A549 (cell line): ENCODE results near the gene ATP10A.

Source experiments
- NR3C1 ChIP-seq: fragments of >200 bp; sonication (Bioruptor Twin); formaldehyde crosslinking; IDR thresholded peaks from 3 replicates; pipeline ENCODE4 v1.6.1; 2017
- TF ChIP-seq, protein P1 (sequence below): fragments of >200 bp; sonication (Bioruptor Twin); formaldehyde crosslinking; IDR thresholded peaks from 3 replicates; pipeline ENCODE4 v1.6.1; 2016
- TF ChIP-seq, protein P2 (sequence below): IDR thresholded peaks from 2 replicates; pipeline ENCODE4 v1.6.1; 2012; ENCODE audit warnings: low read depth, borderline replicate concordance
- TF ChIP-seq, protein P3 (sequence below): fragments of >200 bp; sonication (Bioruptor Twin); formaldehyde crosslinking; IDR thresholded peaks from 3 replicates; pipeline ENCODE4 v1.5.1; 2016

DNA sequence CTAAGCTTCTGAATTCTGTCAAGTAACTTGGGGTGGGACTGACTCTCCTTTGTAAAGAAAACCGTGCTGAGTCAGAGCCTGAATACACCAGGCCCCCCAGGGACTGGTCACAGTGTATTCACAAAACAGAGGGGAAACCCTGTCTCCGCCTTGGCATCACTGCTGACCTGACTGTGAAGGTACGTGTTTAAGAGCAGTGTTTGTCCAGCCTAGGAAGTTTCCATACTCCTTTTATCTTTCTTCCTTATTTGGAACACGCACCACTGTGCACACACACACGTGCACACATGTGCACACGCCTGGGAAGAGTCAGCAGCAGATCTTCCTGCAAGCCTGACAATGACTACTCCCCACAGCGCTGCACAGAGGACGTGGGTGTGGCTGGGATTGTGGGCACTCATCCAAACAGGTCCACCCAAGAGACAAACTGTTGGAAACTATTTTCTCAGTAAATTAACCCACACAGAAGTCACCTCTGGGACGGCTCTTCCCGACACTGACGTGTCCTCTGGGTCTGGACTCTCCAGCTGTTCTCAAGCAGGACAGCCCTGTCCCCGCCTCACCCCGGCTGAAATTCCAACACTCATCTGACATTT lies 87.7 kb downstream of the ATP10A start:
- TF ChIP-seq, protein P1, sequence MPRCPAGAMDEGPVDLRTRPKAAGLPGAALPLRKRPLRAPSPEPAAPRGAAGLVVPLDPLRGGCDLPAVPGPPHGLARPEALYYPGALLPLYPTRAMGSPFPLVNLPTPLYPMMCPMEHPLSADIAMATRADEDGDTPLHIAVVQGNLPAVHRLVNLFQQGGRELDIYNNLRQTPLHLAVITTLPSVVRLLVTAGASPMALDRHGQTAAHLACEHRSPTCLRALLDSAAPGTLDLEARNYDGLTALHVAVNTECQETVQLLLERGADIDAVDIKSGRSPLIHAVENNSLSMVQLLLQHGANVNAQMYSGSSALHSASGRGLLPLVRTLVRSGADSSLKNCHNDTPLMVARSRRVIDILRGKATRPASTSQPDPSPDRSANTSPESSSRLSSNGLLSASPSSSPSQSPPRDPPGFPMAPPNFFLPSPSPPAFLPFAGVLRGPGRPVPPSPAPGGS: no peak
- TF ChIP-seq, protein P2, sequence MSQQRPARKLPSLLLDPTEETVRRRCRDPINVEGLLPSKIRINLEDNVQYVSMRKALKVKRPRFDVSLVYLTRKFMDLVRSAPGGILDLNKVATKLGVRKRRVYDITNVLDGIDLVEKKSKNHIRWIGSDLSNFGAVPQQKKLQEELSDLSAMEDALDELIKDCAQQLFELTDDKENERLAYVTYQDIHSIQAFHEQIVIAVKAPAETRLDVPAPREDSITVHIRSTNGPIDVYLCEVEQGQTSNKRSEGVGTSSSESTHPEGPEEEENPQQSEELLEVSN: no peak
- TF ChIP-seq, protein P3, sequence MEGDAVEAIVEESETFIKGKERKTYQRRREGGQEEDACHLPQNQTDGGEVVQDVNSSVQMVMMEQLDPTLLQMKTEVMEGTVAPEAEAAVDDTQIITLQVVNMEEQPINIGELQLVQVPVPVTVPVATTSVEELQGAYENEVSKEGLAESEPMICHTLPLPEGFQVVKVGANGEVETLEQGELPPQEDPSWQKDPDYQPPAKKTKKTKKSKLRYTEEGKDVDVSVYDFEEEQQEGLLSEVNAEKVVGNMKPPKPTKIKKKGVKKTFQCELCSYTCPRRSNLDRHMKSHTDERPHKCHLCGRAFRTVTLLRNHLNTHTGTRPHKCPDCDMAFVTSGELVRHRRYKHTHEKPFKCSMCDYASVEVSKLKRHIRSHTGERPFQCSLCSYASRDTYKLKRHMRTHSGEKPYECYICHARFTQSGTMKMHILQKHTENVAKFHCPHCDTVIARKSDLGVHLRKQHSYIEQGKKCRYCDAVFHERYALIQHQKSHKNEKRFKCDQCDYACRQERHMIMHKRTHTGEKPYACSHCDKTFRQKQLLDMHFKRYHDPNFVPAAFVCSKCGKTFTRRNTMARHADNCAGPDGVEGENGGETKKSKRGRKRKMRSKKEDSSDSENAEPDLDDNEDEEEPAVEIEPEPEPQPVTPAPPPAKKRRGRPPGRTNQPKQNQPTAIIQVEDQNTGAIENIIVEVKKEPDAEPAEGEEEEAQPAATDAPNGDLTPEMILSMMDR: no peak
- TF ChIP-seq NR3C1: no peak
